GM12875 (cell line): ENCODE results near the gene PPP3CA.

Source experiments
- H3K4me3 ChIP-seq: one replicate; pipeline ENCODE4 v1.5.1; 2011; ENCODE audit warnings: low read depth, low read length, control low read depth
- CTCF ChIP-seq: IDR thresholded peaks from 2 replicates; pipeline ENCODE4 v1.5.1; 2011; ENCODE audit warnings: low read depth, mild to moderate bottlenecking, control low read depth, inconsistent platforms, low read length, moderate library complexity, borderline replicate concordance; ENCODE audit not compliant: insufficient read depth

Gene PPP3CA

GRCh38 chr4:101221294-101221693 lies 126.0 kb downstream of the PPP3CA start:
- no peak overlapping the region for H3K4me3 ChIP-seq
- TF ChIP-seq CTCF, result no peak

- TF ChIP-seq CTCF, result no peak
- no peak overlapping the region for H3K4me3 ChIP-seq
Measured at GRCh38 chr4:101218894-101219293, 128.4 kb downstream of the PPP3CA start.

- TF ChIP-seq CTCF, result no peak
- H3K4me3 ChIP-seq, result no peak overlapping the region
Measured at GRCh38 chr4:101218346-101218745, 129.0 kb downstream of the PPP3CA start.

- H3K4me3 ChIP-seq, result no peak overlapping the region
- no peak for TF ChIP-seq CTCF
Measured at GRCh38 chr4:101217353-101218031, 129.8 kb downstream of the PPP3CA start.

- no peak for TF ChIP-seq CTCF
- no peak overlapping the region for H3K4me3 ChIP-seq
Measured at GRCh38 chr4:101211146-101211553, 136.2 kb downstream of the PPP3CA start.

GRCh38 chr4:101210331-101210730 lies 137.0 kb downstream of the PPP3CA start:
- no peak for TF ChIP-seq CTCF

GRCh38 chr4:101208171-101208570 lies 139.2 kb downstream of the PPP3CA start:
- no peak overlapping the region for H3K4me3 ChIP-seq
- TF ChIP-seq CTCF, result no peak

More at GRCh38 chr4:101210331-101210730, 137.0 kb downstream of the PPP3CA start:
- H3K4me3 ChIP-seq, result no peak overlapping the region
